DOHH2 (cell line): ENCODE measurements around the gene HECTD1.

ENCODE experiments used
- H3F3A ChIP-seq: fragments of 200-600 bp; sonication (generic), shearing (Covaris generic); 2 replicates; pipeline ENCODE4 v1.6.0; 2016; ENCODE audit warnings: antibody characterized with exemption, mild to moderate bottlenecking; ENCODE audit not compliant: control insufficient read depth, insufficient read depth
- H3K27ac ChIP-seq: fragments of 200-600 bp; sonication (generic); 2 replicates; pipeline ENCODE4 v1.5.1; 2014; ENCODE audit warnings: low read depth, mild to moderate bottlenecking, low read length, moderate library complexity
- H3K27me3 ChIP-seq: fragments of 200-600 bp; sonication (generic); 2 replicates; pipeline ENCODE4 v1.6.1; 2014; ENCODE audit warnings: mild to moderate bottlenecking, low read length, mixed read lengths; ENCODE audit not compliant: control insufficient read depth
- H3K36me3 ChIP-seq: fragments of 200-600 bp; sonication (generic); 2 replicates; pipeline ENCODE4 v1.6.1; 2014; ENCODE audit warnings: mild to moderate bottlenecking, low read length, moderate library complexity, mixed read lengths; ENCODE audit not compliant: control insufficient read depth
- H3K4me1 ChIP-seq: fragments of 200-600 bp; sonication (generic); 2 replicates; pipeline ENCODE4 v1.6.1; 2014; ENCODE audit warnings: mild to moderate bottlenecking, low read length, mixed read lengths; ENCODE audit not compliant: control insufficient read depth
- H3K4me2 ChIP-seq: fragments of 200-600 bp; sonication (generic); 2 replicates; pipeline ENCODE4 v1.6.0; 2014; ENCODE audit warnings: mild to moderate bottlenecking, low read length, moderate library complexity
- H3K4me3 ChIP-seq: fragments of 200-600 bp; sonication (generic); 2 replicates; pipeline ENCODE4 v1.5.1; 2014; ENCODE audit warnings: mild to moderate bottlenecking, low read length, mixed read lengths
- H3K79me2 ChIP-seq: fragments of 200-600 bp; sonication (generic); 2 replicates; pipeline ENCODE4 v1.6.1; 2014; ENCODE audit warnings: mild to moderate bottlenecking, low read length, mixed read lengths; ENCODE audit not compliant: control insufficient read depth
- H3K9me2 ChIP-seq: fragments of 200-600 bp; sonication (generic); replicated peaks from 2 replicates; pipeline ENCODE4 v1.6.1; 2014; ENCODE audit warnings: mild to moderate bottlenecking, low read length, mixed read lengths; ENCODE audit not compliant: control insufficient read depth
- H3K9me3 ChIP-seq: fragments of 200-600 bp; sonication (generic); 2 replicates; pipeline ENCODE4 v1.6.1; 2014; ENCODE audit warnings: antibody characterized with exemption, low read length, mixed read lengths; ENCODE audit not compliant: control insufficient read depth, insufficient read depth
- H4K20me1 ChIP-seq: fragments of 200-600 bp; sonication (generic); 2 replicates; pipeline ENCODE4 v1.6.0; 2014; ENCODE audit warnings: low read depth, mild to moderate bottlenecking, antibody characterized with exemption, low read length, moderate library complexity; ENCODE audit not compliant: control insufficient read depth, insufficient read depth
- EZH2phosphoT487 ChIP-seq: fragments of 200-600 bp; sonication (generic); IDR thresholded peaks from 2 replicates; pipeline ENCODE4 v1.6.1; 2017; ENCODE audit warnings: borderline replicate concordance, mild to moderate bottlenecking, antibody characterized with exemption, low read length, moderate library complexity, mixed read lengths
- TF ChIP-seq, protein P1 (sequence below): fragments of 200-600 bp; sonication (generic); IDR thresholded peaks from one replicate; pipeline ENCODE4 v1.5.1; 2014; ENCODE audit warnings: antibody characterized with exemption, mild to moderate bottlenecking, low read depth, low read length; ENCODE audit not compliant: poor library complexity, severe bottlenecking

HECTD1 gene

DNA sequence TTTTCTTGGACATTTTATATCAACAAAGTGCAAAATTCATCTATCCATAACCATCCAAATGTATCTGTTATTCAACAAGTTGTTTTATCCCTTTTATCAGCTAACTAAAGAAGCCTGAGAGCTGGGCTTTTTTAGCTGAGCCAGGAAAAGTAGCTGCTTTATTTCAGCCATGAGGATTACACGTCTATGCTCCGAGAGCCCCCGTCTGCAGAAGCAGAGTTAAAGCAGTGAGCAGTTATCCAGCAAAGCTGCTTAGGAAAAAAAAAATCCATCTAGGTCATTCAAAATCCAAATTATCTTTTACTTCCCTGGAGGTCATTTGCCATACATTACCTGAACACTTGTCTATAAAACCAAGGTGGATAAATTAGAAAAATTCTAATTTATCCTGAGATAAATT lies 15.7 kb upstream of the HECTD1 start:
- Histone ChIP-seq H3K79me2 (no peaks in the 10 kb centered on the region), H3K4me2 (no peak overlapping the region), H3K36me3 (no peaks in the 10 kb centered on the region), H3K9me2 (no peaks in the 10 kb centered on the region), H4K20me1 (no peaks in the 10 kb centered on the region), H3K27me3 (no peaks in the 10 kb centered on the region; the same call in 1 of the 2 replicates), H3F3A (no peaks in the 10 kb centered on the region), H3K4me1 (no peaks in the 10 kb centered on the region), H3K9me3 (no peaks in the 10 kb centered on the region), H3K27ac (no peak overlapping the region), H3K4me3 (no peak overlapping the region)
- TF ChIP-seq, protein P1, sequence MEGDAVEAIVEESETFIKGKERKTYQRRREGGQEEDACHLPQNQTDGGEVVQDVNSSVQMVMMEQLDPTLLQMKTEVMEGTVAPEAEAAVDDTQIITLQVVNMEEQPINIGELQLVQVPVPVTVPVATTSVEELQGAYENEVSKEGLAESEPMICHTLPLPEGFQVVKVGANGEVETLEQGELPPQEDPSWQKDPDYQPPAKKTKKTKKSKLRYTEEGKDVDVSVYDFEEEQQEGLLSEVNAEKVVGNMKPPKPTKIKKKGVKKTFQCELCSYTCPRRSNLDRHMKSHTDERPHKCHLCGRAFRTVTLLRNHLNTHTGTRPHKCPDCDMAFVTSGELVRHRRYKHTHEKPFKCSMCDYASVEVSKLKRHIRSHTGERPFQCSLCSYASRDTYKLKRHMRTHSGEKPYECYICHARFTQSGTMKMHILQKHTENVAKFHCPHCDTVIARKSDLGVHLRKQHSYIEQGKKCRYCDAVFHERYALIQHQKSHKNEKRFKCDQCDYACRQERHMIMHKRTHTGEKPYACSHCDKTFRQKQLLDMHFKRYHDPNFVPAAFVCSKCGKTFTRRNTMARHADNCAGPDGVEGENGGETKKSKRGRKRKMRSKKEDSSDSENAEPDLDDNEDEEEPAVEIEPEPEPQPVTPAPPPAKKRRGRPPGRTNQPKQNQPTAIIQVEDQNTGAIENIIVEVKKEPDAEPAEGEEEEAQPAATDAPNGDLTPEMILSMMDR: no peak
- TF ChIP-seq EZH2phosphoT487: no peak

DNA sequence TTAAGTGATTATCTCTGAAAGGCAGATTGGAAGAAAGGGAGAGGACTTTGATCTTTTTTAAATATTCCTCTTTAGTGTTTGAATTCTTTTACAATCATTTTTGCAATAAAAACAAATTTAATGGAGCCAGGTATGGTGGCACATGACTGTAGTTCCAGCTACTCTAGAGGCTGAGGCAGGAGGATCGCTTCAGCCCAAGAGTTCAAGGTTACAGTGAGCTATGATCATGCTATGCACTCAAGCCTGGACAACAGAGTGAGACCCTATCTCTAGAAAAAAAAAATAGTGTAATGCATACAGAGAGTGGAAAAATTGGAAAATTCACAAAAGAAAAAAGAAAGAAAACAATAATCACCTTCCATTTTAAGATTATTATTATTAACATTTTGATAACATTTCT lies 15.2 kb upstream of the HECTD1 start:
- no peak overlapping the region for H3K4me3 ChIP-seq
- no peaks in the 10 kb centered on the region for H3F3A ChIP-seq
- H3K27ac ChIP-seq: no peak overlapping the region
- H4K20me1 ChIP-seq: no peaks in the 10 kb centered on the region
- TF ChIP-seq EZH2phosphoT487: no peak
- TF ChIP-seq, protein P1: no peak
- H3K36me3 ChIP-seq: no peaks in the 10 kb centered on the region
- H3K4me1 ChIP-seq: no peaks in the 10 kb centered on the region
- H3K27me3 ChIP-seq: no peaks in the 10 kb centered on the region; the same call in 1 of the 2 replicates
- H3K9me3 ChIP-seq: no peaks in the 10 kb centered on the region
- H3K4me2 ChIP-seq: no peak overlapping the region
- H3K79me2 ChIP-seq: no peaks in the 10 kb centered on the region
- no peaks in the 10 kb centered on the region for H3K9me2 ChIP-seq

DNA sequence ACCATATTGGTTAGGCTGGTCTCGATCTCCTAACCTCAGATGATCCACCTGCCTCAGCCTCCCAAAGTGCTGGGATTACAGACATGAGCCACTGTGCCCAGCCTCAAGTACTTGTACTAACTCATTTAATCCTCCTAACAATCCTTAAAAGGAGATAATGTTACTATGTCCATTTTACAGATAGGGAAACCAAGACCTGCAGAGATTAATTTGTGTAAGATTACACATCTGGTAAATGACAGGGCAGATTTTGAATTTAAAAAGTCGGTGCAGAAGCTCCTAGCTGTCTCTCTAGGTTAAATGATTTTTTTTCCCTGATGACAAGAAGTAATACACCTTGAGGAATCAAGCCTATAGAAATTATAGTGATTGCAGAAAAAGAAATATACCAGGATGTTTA lies 13.7 kb upstream of the HECTD1 start:
- Histone ChIP-seq H3K4me3 (no peak overlapping the region), H4K20me1 (no peaks in the 10 kb centered on the region), H3K36me3 (no peaks in the 10 kb centered on the region), H3K9me3 (no peaks in the 10 kb centered on the region), H3K27ac (no peak overlapping the region), H3K79me2 (no peaks in the 10 kb centered on the region), H3K9me2 (no peaks in the 10 kb centered on the region), H3K4me1 (no peaks in the 10 kb centered on the region), H3K27me3 (no peaks in the 10 kb centered on the region; the same call in 1 of the 2 replicates), H3F3A (no peaks in the 10 kb centered on the region), H3K4me2 (no peak overlapping the region)
- TF ChIP-seq, protein P1: no peak
- TF ChIP-seq EZH2phosphoT487: no peak

DNA sequence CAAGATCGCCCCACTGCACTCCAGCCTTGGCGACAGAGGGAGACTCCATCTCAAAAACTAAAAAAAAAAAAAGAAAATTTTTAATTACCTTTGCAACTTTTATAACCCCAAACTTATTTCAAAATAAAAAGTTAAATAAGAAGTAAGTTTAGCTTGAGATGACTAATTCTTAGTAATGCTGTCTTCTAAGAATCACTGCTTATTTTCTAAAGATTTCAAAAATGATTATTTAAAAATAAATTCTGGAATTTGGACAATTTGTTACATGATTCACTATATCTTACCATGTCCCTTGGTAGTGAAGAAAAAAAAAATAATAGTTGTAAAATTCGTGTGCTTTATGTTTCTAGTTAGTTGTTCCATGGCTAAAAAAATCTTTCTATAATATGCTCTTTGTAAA lies 11.6 kb upstream of the HECTD1 start:
- Histone ChIP-seq H3K4me1 (no peaks in the 10 kb centered on the region), H3K36me3 (no peaks in the 10 kb centered on the region), H3K4me3 (no peak overlapping the region), H3K9me2 (no peaks in the 10 kb centered on the region), H3K79me2 (no peaks in the 10 kb centered on the region), H3K27ac (no peak overlapping the region), H3K27me3 (no peaks in the 10 kb centered on the region; the same call in 1 of the 2 replicates), H4K20me1 (no peaks in the 10 kb centered on the region), H3K9me3 (no peaks in the 10 kb centered on the region), H3F3A (no peaks in the 10 kb centered on the region), H3K4me2 (no peak overlapping the region)
- TF ChIP-seq EZH2phosphoT487: no peak
- TF ChIP-seq, protein P1: no peak
